HepG2 (cell line): Measurements from ENCODE around the gene EMC9. TPM values are rescaled to one million over a fixed set of nuclear protein-coding genes. Genes with fewer than 3 reads are reported as not detected.
A peak's percentile ranks its signal among the peaks of the same experiment; 100 is the strongest.

Source experiments
- CCDC6 ChIP-seq: sonication (generic); formaldehyde crosslinking; IDR thresholded peaks from 2 replicates; pipeline ENCODE4 v1.8.1; 2022; ENCODE audit warnings: mild to moderate bottlenecking, missing genetic modification reagents, moderate library complexity
- HNF4G ChIP-seq, 2 experiments: sonication (generic) in 1 of 2; formaldehyde crosslinking in 1 of 2; IDR thresholded peaks; 2 replicates each; pipeline versions ENCODE4 v1.4.0 to v1.6.1; 2011 to 2020; ENCODE audit warnings: borderline replicate concordance in 2 of 2, low read depth in 2 of 2, mild to moderate bottlenecking in 2 of 2, low read length in 1 of 2, missing genetic modification reagents in 1 of 2, moderate library complexity in 1 of 2
- HOXA5 ChIP-seq: sonication (generic); formaldehyde crosslinking; IDR thresholded peaks from 2 replicates; pipeline ENCODE4 v1.4.0; 2020; ENCODE audit warnings: missing genetic modification reagents
- ONECUT2 ChIP-seq: sonication (generic); formaldehyde crosslinking; IDR thresholded peaks from 2 replicates; pipeline ENCODE4 v1.4.0; 2020; ENCODE audit warnings: missing genetic modification reagents
- REPIN1 ChIP-seq: sonication (generic); formaldehyde crosslinking; IDR thresholded peaks from 2 replicates; pipeline ENCODE4 v1.8.0; 2022; ENCODE audit warnings: missing genetic modification reagents, low read depth, mild to moderate bottlenecking, borderline replicate concordance
- TAF15 ChIP-seq: fragments of 200-400 bp; formaldehyde crosslinking; IDR thresholded peaks from one replicate; pipeline ENCODE4 v1.6.1; 2018; ENCODE audit warnings: mild to moderate bottlenecking, low read depth, low read length; ENCODE audit not compliant: poor library complexity, severe bottlenecking
- TRIM24 ChIP-seq: sonication (generic); formaldehyde crosslinking; IDR thresholded peaks from 2 replicates; pipeline ENCODE4 v1.8.0; 2022; ENCODE audit warnings: mild to moderate bottlenecking, missing genetic modification reagents
- ZBTB38 ChIP-seq: sonication (generic); formaldehyde crosslinking; IDR thresholded peaks from 2 replicates; pipeline ENCODE4 v1.5.1; 2020; ENCODE audit warnings: mild to moderate bottlenecking, missing genetic modification reagents
- ZNF232 ChIP-seq: sonication (generic); formaldehyde crosslinking; IDR thresholded peaks from 2 replicates; pipeline ENCODE4 v1.4.0; 2020; ENCODE audit warnings: missing genetic modification reagents, borderline replicate concordance
- ZNF367 ChIP-seq: sonication (generic); formaldehyde crosslinking; IDR thresholded peaks from 2 replicates; pipeline ENCODE4 v1.4.0; 2020; ENCODE audit warnings: missing genetic modification reagents, borderline replicate concordance
- ZNF652 ChIP-seq: IDR thresholded peaks from 2 replicates; pipeline ENCODE4 v1.6.1; 2016; ENCODE audit warnings: low read depth, borderline replicate concordance
- ZZZ3 ChIP-seq: sonication (generic); formaldehyde crosslinking; IDR thresholded peaks from 2 replicates; pipeline ENCODE4 v1.4.0; 2020; ENCODE audit warnings: missing genetic modification reagents, mild to moderate bottlenecking, borderline replicate concordance
- polyA plus RNA-seq, 8 experiments: library from polyadenylated mRNA; depleted of rRNA in 3 of 8; stranded (reverse) in 7 of 8; unstranded in 1 of 8; fragments of >200 nt; fragmentation: Illumina TruSeq in 4 of 8; extraction: Trizol in 4 of 8; gene quantifications; 2 replicates each; pipeline versions ENCODE4 v1.2.1 to v1.2.3, GENCODE V29; 2011 to 2016; ENCODE audit warnings: low read depth in 4 of 8, missing spikeins in 1 of 8, mixed read lengths in 1 of 8; ENCODE audit not compliant: insufficient read depth in 1 of 8
- total RNA-seq, 5 experiments: library from RNA; depleted of rRNA; stranded (reverse); fragments of >200 nt; fragmentation: Illumina TruSeq; extraction: Trizol; gene quantifications; 2 replicates each; pipeline ENCODE4 v1.2.3, GENCODE V29; 2016; ENCODE audit warnings: low read depth in 1 of 5
- TF ChIP-seq, protein P1 (sequence below): sonication (generic); formaldehyde crosslinking; IDR thresholded peaks from 2 replicates; pipeline ENCODE4 v1.5.0; 2020; ENCODE audit warnings: mild to moderate bottlenecking, missing genetic modification reagents, borderline replicate concordance
- TF ChIP-seq, protein P2 (sequence below): IDR thresholded peaks from 2 replicates; pipeline ENCODE4 v1.6.1; 2016; ENCODE audit warnings: low read depth, missing genetic modification reagents, missing compliant biosample characterization

The EMC9 gene
- total and polyA plus RNA-seq, 2 of the 13 experiments (the other 11 are each of a cell fraction or from before 2014, with no cell fraction given), result 60.5 to 78.7 TPM

- TF ChIP-seq, protein P1, sequence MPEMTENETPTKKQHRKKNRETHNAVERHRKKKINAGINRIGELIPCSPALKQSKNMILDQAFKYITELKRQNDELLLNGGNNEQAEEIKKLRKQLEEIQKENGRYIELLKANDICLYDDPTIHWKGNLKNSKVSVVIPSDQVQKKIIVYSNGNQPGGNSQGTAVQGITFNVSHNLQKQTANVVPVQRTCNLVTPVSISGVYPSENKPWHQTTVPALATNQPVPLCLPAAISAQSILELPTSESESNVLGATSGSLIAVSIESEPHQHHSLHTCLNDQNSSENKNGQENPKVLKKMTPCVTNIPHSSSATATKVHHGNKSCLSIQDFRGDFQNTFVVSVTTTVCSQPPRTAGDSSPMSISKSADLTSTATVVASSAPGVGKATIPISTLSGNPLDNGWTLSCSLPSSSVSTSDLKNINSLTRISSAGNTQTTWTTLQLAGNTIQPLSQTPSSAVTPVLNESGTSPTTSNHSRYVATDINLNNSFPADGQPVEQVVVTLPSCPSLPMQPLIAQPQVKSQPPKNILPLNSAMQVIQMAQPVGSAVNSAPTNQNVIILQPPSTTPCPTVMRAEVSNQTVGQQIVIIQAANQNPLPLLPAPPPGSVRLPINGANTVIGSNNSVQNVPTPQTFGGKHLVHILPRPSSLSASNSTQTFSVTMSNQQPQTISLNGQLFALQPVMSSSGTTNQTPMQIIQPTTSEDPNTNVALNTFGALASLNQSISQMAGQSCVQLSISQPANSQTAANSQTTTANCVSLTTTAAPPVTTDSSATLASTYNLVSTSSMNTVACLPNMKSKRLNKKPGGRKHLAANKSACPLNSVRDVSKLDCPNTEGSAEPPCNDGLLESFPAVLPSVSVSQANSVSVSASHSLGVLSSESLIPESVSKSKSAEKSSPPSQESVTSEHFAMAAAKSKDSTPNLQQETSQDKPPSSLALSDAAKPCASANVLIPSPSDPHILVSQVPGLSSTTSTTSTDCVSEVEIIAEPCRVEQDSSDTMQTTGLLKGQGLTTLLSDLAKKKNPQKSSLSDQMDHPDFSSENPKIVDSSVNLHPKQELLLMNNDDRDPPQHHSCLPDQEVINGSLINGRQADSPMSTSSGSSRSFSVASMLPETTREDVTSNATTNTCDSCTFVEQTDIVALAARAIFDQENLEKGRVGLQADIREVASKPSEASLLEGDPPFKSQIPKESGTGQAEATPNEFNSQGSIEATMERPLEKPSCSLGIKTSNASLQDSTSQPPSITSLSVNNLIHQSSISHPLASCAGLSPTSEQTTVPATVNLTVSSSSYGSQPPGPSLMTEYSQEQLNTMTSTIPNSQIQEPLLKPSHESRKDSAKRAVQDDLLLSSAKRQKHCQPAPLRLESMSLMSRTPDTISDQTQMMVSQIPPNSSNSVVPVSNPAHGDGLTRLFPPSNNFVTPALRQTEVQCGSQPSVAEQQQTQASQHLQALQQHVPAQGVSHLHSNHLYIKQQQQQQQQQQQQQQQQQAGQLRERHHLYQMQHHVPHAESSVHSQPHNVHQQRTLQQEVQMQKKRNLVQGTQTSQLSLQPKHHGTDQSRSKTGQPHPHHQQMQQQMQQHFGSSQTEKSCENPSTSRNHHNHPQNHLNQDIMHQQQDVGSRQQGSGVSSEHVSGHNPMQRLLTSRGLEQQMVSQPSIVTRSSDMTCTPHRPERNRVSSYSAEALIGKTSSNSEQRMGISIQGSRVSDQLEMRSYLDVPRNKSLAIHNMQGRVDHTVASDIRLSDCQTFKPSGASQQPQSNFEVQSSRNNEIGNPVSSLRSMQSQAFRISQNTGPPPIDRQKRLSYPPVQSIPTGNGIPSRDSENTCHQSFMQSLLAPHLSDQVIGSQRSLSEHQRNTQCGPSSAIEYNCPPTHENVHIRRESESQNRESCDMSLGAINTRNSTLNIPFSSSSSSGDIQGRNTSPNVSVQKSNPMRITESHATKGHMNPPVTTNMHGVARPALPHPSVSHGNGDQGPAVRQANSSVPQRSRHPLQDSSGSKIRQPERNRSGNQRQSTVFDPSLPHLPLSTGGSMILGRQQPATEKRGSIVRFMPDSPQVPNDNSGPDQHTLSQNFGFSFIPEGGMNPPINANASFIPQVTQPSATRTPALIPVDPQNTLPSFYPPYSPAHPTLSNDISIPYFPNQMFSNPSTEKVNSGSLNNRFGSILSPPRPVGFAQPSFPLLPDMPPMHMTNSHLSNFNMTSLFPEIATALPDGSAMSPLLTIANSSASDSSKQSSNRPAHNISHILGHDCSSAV, result peak; percentile 100
- TF ChIP-seq CCDC6 (CRISPR knock-in tag) (no peak), TAF15 (peak; percentile 96), REPIN1 (CRISPR knock-in tag) (peak; percentile 99), ZNF232 (peak; percentile 91), ZBTB38 (CRISPR knock-in tag) (peak; percentile 95), HOXA5 (CRISPR knock-in tag) (peak; percentile 100), ZNF367 (CRISPR knock-in tag) (no peak; the same call in 1 of the 2 replicates), ZNF652 (CRISPR knock-in tag) (peak; percentile 37; the same call in 1 of the 2 replicates), ONECUT2 (CRISPR knock-in tag) (peak; percentile 31; the same call in 1 of the 2 replicates), TRIM24 (no peak), HNF4G (IDR thresholded peaks at IDR 0.05; ENCODE audit: borderline replicate concordance, low read depth, low read length) (peak; percentile 49; the same call in 1 of the 2 replicates), HNF4G (CRISPR knock-in tag; IDR thresholded peaks at IDR 0.05; ENCODE audit: borderline replicate concordance, low read depth) (peak; percentile 68), ZZZ3 (CRISPR knock-in tag) (peak; percentile 77)
- TF ChIP-seq, protein P2, sequence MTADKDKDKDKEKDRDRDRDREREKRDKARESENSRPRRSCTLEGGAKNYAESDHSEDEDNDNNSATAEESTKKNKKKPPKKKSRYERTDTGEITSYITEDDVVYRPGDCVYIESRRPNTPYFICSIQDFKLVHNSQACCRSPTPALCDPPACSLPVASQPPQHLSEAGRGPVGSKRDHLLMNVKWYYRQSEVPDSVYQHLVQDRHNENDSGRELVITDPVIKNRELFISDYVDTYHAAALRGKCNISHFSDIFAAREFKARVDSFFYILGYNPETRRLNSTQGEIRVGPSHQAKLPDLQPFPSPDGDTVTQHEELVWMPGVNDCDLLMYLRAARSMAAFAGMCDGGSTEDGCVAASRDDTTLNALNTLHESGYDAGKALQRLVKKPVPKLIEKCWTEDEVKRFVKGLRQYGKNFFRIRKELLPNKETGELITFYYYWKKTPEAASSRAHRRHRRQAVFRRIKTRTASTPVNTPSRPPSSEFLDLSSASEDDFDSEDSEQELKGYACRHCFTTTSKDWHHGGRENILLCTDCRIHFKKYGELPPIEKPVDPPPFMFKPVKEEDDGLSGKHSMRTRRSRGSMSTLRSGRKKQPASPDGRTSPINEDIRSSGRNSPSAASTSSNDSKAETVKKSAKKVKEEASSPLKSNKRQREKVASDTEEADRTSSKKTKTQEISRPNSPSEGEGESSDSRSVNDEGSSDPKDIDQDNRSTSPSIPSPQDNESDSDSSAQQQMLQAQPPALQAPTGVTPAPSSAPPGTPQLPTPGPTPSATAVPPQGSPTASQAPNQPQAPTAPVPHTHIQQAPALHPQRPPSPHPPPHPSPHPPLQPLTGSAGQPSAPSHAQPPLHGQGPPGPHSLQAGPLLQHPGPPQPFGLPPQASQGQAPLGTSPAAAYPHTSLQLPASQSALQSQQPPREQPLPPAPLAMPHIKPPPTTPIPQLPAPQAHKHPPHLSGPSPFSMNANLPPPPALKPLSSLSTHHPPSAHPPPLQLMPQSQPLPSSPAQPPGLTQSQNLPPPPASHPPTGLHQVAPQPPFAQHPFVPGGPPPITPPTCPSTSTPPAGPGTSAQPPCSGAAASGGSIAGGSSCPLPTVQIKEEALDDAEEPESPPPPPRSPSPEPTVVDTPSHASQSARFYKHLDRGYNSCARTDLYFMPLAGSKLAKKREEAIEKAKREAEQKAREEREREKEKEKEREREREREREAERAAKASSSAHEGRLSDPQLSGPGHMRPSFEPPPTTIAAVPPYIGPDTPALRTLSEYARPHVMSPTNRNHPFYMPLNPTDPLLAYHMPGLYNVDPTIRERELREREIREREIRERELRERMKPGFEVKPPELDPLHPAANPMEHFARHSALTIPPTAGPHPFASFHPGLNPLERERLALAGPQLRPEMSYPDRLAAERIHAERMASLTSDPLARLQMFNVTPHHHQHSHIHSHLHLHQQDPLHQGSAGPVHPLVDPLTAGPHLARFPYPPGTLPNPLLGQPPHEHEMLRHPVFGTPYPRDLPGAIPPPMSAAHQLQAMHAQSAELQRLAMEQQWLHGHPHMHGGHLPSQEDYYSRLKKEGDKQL (CRISPR knock-in tag), result no peak; the same call in 1 of the 2 replicates
Observed at GRCh38 chr14:24114532-24115421, 26.6 kb downstream of the EMC9 start, which contains the start of the genes DCAF11 and NRL (continued).
